Neural progenitor cell (in vitro differentiated cells): ENCODE results near the gene TRAK2. TPM values are rescaled to one million over a fixed set of nuclear protein-coding genes. Genes with fewer than 3 reads are reported as not detected.

Source experiments
- DNase-seq: peaks from one replicate; pipeline ENCODE4 v3.0.0-alpha.2; 2016; ENCODE audit warnings: low spot score
- H2AFZ ChIP-seq: fragments of 200-600 bp; sonication (generic); replicated peaks from 2 replicates; pipeline ENCODE4 v1.6.1; 2016; ENCODE audit warnings: antibody characterized with exemption
- H3F3A ChIP-seq: fragments of 200-600 bp; sonication (generic); 2 replicates; pipeline ENCODE4 v1.6.1; 2016; ENCODE audit warnings: antibody characterized with exemption, low read depth
- H3K27ac ChIP-seq: fragments of 200-600 bp; sonication (generic); 2 replicates; pipeline ENCODE4 v1.5.1; 2016; ENCODE audit warnings: mild to moderate bottlenecking
- H3K27me3 ChIP-seq: fragments of 200-600 bp; sonication (generic); 2 replicates; pipeline ENCODE4 v1.6.1; 2016; ENCODE audit warnings: mild to moderate bottlenecking, moderate library complexity
- H3K36me3 ChIP-seq: fragments of 200-600 bp; sonication (generic); 2 replicates; pipeline ENCODE4 v1.5.1; 2016
- H3K4me1 ChIP-seq: fragments of 200-600 bp; sonication (generic); 2 replicates; pipeline ENCODE4 v1.6.1; 2016; ENCODE audit warnings: mixed run types
- H3K4me2 ChIP-seq: fragments of 200-600 bp; sonication (generic); 2 replicates; pipeline ENCODE4 v1.6.1; 2016
- H3K4me3 ChIP-seq: fragments of 200-600 bp; sonication (generic); 2 replicates; pipeline ENCODE4 v1.5.1; 2016
- H3K79me2 ChIP-seq: fragments of 200-600 bp; sonication (generic); 2 replicates; pipeline ENCODE4 v1.6.1; 2016; ENCODE audit warnings: low read depth
- H3K9ac ChIP-seq: fragments of 200-600 bp; sonication (generic); 2 replicates; pipeline ENCODE4 v1.6.1; 2016
- H3K9me3 ChIP-seq: fragments of 200-600 bp; sonication (generic); 2 replicates; pipeline ENCODE4 v1.5.1; 2016; ENCODE audit warnings: low read depth
- H4K20me1 ChIP-seq: fragments of 200-600 bp; sonication (generic); 2 replicates; pipeline ENCODE4 v1.6.1; 2016; ENCODE audit warnings: low read depth
- H3K27ac Mint-ChIP-seq: 3 replicates; pipeline ENCODE4 v1.8.0; 2021; ENCODE audit warnings: mixed read lengths
- H3K27me3 Mint-ChIP-seq: 2 replicates; pipeline ENCODE4 v1.8.0; 2022; ENCODE audit warnings: low read depth, mild to moderate bottlenecking, inconsistent platforms, moderate library complexity, mixed read lengths; ENCODE audit not compliant: insufficient read depth
- H3K36me3 Mint-ChIP-seq: 3 replicates; pipeline ENCODE4 v1.8.0; 2021; ENCODE audit warnings: mixed read lengths
- H3K4me1 Mint-ChIP-seq: 3 replicates; pipeline ENCODE4 v1.8.0; 2021; ENCODE audit warnings: mixed read lengths
- H3K4me3 Mint-ChIP-seq: 3 replicates; pipeline ENCODE4 v1.8.0; 2021; ENCODE audit warnings: mild to moderate bottlenecking, moderate library complexity, mixed read lengths
- H3K9me3 Mint-ChIP-seq: 3 replicates; pipeline ENCODE4 v1.8.0; 2020; ENCODE audit warnings: mixed read lengths
- CTCF ChIP-seq: fragments of 200-600 bp; sonication (generic); IDR thresholded peaks from 2 replicates; pipeline ENCODE4 v1.5.1; 2017; ENCODE audit warnings: antibody characterized with exemption, mild to moderate bottlenecking
- EZH2 ChIP-seq: fragments of 200-600 bp; sonication (generic); IDR thresholded peaks from 2 replicates; pipeline ENCODE4 v1.6.1; 2017; ENCODE audit warnings: antibody characterized with exemption, mild to moderate bottlenecking, moderate library complexity
- EZH2phosphoT487 ChIP-seq: fragments of 200-600 bp; sonication (generic); IDR thresholded peaks from 2 replicates; pipeline ENCODE4 v1.6.1; 2017; ENCODE audit warnings: antibody characterized with exemption
- total RNA-seq: library from RNA; depleted of rRNA; stranded (reverse); fragments of >200 nt; gene quantifications from 2 replicates; pipeline ENCODE4 v1.2.3, GENCODE V29; 2015; ENCODE audit warnings: low replicate concordance

TRAK2 gene
- total RNA-seq, 1 donor from 2014 or later = 7.1 TPM

GRCh38 chr2:201413143-201413542 is 38.1 kb downstream of the TRAK2 start:
- Mint-ChIP-seq H3K27ac (no peak overlapping the region), H3K27me3 (no peaks in the 10 kb centered on the region), H3K36me3 (peaks cover 2% of the 10 kb centered on the region), H3K4me3 (no peak overlapping the region), H3K9me3 (no peaks in the 10 kb centered on the region), H3K4me1 (no peaks in the 10 kb centered on the region)
- Histone ChIP-seq H3F3A (no peaks in the 10 kb centered on the region), H3K4me3 (no peak overlapping the region), H3K27me3 (no peaks in the 10 kb centered on the region), H3K4me2 (no peak overlapping the region), H3K9ac (no peak overlapping the region), H3K79me2 (no peaks in the 10 kb centered on the region), H3K9me3 (no peaks in the 10 kb centered on the region), H4K20me1 (no peaks in the 10 kb centered on the region), H2AFZ (no peak overlapping the region), H3K4me1 (no peaks in the 10 kb centered on the region), H3K27ac (no peak overlapping the region), H3K36me3 (no peaks in the 10 kb centered on the region)
- no peak for DNase-seq
- TF ChIP-seq EZH2 = no peak
- no peak for TF ChIP-seq EZH2phosphoT487

- H3K9ac ChIP-seq = no peak overlapping the region
- H3K36me3 Mint-ChIP-seq = peaks cover 2% of the 10 kb centered on the region
- DNase-seq = no peak
- H3K36me3 ChIP-seq = no peaks in the 10 kb centered on the region
- no peaks in the 10 kb centered on the region for H3F3A ChIP-seq
- no peaks in the 10 kb centered on the region for H3K4me1 Mint-ChIP-seq
- no peak overlapping the region for H3K4me3 ChIP-seq
- TF ChIP-seq CTCF = no peak
- no peak overlapping the region for H3K27ac Mint-ChIP-seq
- no peak overlapping the region for H2AFZ ChIP-seq
- no peaks in the 10 kb centered on the region for H4K20me1 ChIP-seq
- H3K4me1 ChIP-seq = no peaks in the 10 kb centered on the region
- no peaks in the 10 kb centered on the region for H3K27me3 ChIP-seq
- H3K79me2 ChIP-seq = no peaks in the 10 kb centered on the region
- H3K4me3 Mint-ChIP-seq = no peak overlapping the region
- no peaks in the 10 kb centered on the region for H3K9me3 ChIP-seq
- no peak overlapping the region for H3K27ac ChIP-seq
- no peaks in the 10 kb centered on the region for H3K9me3 Mint-ChIP-seq
- no peaks in the 10 kb centered on the region for H3K27me3 Mint-ChIP-seq
- no peak overlapping the region for H3K4me2 ChIP-seq
Measured at GRCh38 chr2:201411421-201411820, 39.8 kb downstream of the TRAK2 start.

GRCh38 chr2:201408931-201409330 is 42.3 kb downstream of the TRAK2 start:
- Histone ChIP-seq H3K27ac (no peak overlapping the region), H3K4me3 (no peak overlapping the region), H3K27me3 (no peaks in the 10 kb centered on the region), H3K79me2 (no peaks in the 10 kb centered on the region), H2AFZ (no peak overlapping the region), H3K4me2 (no peak overlapping the region), H3F3A (no peaks in the 10 kb centered on the region), H3K9ac (no peak overlapping the region), H3K9me3 (no peaks in the 10 kb centered on the region), H4K20me1 (no peaks in the 10 kb centered on the region), H3K4me1 (peaks cover 6% of the 10 kb centered on the region), H3K36me3 (no peaks in the 10 kb centered on the region)
- Mint-ChIP-seq H3K27ac (no peak overlapping the region), H3K4me1 (peaks cover 3% of the 10 kb centered on the region), H3K9me3 (no peaks in the 10 kb centered on the region), H3K36me3 (peaks cover 2% of the 10 kb centered on the region), H3K27me3 (no peaks in the 10 kb centered on the region), H3K4me3 (no peak overlapping the region)
- no peak for TF ChIP-seq EZH2phosphoT487
- no peak for DNase-seq

- Mint-ChIP-seq H3K9me3 (no peaks in the 10 kb centered on the region), H3K4me3 (no peak overlapping the region), H3K27me3 (no peaks in the 10 kb centered on the region), H3K27ac (no peak overlapping the region), H3K36me3 (peaks cover 2% of the 10 kb centered on the region), H3K4me1 (peaks cover 4% of the 10 kb centered on the region)
- H3K4me2 ChIP-seq = no peak overlapping the region
- no peak for DNase-seq
- H3K4me3 ChIP-seq = no peak overlapping the region
- H3K4me1 ChIP-seq = peaks cover 12% of the 10 kb centered on the region
- H3K9ac ChIP-seq = no peak overlapping the region
- no peaks in the 10 kb centered on the region for H3K36me3 ChIP-seq
- no peaks in the 10 kb centered on the region for H3F3A ChIP-seq
- no peak overlapping the region for H3K27ac ChIP-seq
- no peaks in the 10 kb centered on the region for H3K79me2 ChIP-seq
- no peaks in the 10 kb centered on the region for H3K27me3 ChIP-seq
- H2AFZ ChIP-seq = no peak overlapping the region
- H4K20me1 ChIP-seq = no peaks in the 10 kb centered on the region
- no peaks in the 10 kb centered on the region for H3K9me3 ChIP-seq
- TF ChIP-seq EZH2phosphoT487 (no peak), CTCF (no peak), EZH2 (no peak)
Measured at GRCh38 chr2:201407265-201407664, 44.0 kb downstream of the TRAK2 start.
